CD4-positive, alpha-beta T cell treated with Interleukin-6 at 100 ng/mL for 8 hours (primary cell): Measurements from ENCODE around the gene ZG16B.

Source experiments
- DNase-seq: peaks from one replicate; pipeline ENCODE4 v3.0.0-alpha.2; 2020; ENCODE audit warnings: mixed read lengths, low spot score

ZG16B gene

GRCh38 chr16:2867987-2868789 lies 38.1 kb downstream of the ZG16B start:
- DNase-seq, result peak; percentile 92

GRCh38 chr16:2871926-2872325 lies 41.8 kb downstream of the ZG16B start:
- no peak for DNase-seq

- no peak for DNase-seq
These were observed 44.2 kb downstream of the ZG16B start for GRCh38 chr16:2874032-2874911.

GRCh38 chr16:2874912-2875362 lies 44.8 kb downstream of the ZG16B start:
- DNase-seq, result peak; percentile 71

- DNase-seq, result no peak
These were observed 49.9 kb downstream of the ZG16B start for GRCh38 chr16:2879854-2880508.
